22Rv1 (cell line): ENCODE measurements around the gene ITGBL1.

ENCODE experiments used
- H3K27ac ChIP-seq: fragments of 450-650 bp; 2 replicates; pipeline ENCODE4 v1.5.1; 2017
- CTCF ChIP-seq: fragments of 450-650 bp; IDR thresholded peaks from 2 replicates; pipeline ENCODE4 v1.5.1; 2017; ENCODE audit warnings: mild to moderate bottlenecking
- ZFX ChIP-seq: fragments of 450-650 bp; IDR thresholded peaks from 2 replicates; pipeline ENCODE4 v1.6.1; 2017; ENCODE audit warnings: antibody characterized with exemption, borderline replicate concordance

ITGBL1 gene

DNA sequence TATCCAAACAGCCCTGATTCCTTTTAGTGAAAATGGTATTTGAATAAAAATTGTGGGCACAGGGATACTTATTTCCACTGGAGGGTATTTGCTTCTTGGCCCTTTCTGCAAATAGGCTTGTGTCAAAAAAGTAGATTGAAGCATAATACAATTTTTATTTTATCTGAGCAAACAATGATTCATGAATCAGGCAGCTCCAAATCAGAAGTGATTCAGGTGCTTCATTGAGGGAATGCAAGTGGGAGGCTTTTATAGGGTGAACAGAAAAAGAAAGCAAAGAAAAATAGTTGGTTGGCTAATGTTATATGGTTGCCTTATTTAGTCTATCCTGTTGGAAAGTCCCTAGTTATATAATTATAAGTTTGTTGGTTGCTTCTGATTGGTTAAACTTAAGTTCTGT, 117.9 kb downstream of the ITGBL1 start:
- TF ChIP-seq CTCF: no peak
- no peak for TF ChIP-seq ZFX
- no peak overlapping the region for H3K27ac ChIP-seq

DNA sequence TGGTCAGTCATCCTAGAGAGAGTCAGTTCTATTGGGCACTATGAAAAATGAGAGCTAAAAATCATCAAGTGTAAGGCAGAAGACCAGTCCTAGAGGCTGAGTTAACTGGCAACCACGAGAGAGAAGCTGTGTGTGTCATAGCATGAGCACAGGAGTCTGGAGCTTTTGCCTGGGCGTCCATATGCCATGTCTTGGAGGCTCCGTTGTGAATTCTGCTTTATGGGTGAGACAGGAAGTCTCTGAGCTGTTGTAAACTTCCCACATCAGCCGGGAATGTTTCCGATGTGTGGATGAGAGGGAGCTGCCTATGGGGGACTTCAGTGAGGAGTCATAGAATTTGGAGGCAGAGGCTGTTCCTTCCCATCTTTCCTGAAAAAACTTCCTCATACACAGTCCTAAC, 120.0 kb downstream of the ITGBL1 start:
- TF ChIP-seq ZFX (no peak), CTCF (no peak)
- no peak overlapping the region for H3K27ac ChIP-seq

DNA sequence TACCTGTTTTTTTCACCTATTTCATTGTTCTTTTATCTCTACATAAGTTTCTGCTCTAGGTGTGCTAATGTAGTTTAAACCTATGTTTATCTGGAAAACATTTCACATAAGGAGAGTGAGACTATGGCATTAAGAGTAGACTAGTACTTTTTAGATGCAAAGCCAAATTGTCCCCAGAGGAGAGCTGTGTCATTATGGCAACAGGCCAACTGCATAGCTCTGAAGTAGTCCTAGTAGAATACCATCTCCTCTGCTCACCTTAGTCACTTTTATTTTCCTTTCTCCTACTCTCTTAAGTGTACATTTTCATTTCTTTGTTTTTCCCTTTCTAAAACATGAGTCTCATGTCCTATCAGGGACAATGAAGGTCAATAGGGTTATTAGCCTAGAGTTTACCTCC, 123.1 kb downstream of the ITGBL1 start:
- H3K27ac ChIP-seq: no peak overlapping the region
- TF ChIP-seq CTCF (no peak), ZFX (no peak)

DNA sequence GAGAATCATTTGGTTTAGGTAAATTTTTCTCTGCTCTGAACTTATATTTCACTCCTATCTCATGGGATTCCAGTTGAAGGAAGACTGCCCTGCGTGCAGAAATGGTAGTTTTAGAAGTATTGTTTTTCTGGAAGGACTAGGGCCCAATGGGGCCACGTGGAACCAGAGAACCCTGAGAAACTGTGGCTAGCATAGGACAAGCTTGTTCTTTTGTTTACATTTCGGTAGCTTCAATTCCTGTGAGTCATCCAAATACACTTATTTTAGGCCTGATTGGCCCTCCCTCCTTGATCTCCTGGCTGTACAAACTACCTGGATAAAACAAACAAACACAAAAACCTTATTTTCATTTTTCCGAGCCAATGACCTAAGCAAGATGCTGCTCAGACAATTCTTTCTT, 124.0 kb downstream of the ITGBL1 start:
- H3K27ac ChIP-seq: no peak overlapping the region
- TF ChIP-seq CTCF (no peak), ZFX (no peak)

GRCh38 chr13:101576977-101577376, 124.5 kb downstream of the ITGBL1 start:
- no peak overlapping the region for H3K27ac ChIP-seq
- TF ChIP-seq ZFX (no peak), CTCF (no peak)

DNA sequence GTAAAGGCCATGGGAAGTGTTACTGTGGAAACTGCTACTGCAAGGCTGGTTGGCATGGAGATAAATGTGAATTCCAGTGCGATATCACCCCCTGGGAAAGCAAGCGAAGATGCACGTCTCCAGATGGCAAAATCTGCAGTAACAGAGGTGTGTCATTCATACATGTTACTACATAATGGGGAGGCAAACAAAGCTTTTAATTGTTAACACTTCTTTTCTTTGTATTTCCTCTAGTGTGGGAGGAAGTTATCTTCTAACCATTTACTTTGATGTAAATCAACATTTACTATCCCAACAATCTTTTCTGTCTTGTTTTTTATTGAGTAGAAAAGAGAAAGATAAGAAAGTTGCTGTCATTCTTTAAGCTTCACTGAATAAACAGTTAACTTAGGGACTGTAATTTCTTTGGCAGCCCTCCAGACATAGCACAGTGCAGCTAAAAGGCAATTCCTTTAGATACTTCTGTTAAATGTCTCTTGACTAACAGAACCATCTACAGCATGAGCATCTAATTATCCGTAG, 126.9 kb downstream of the ITGBL1 start:
- no peak overlapping the region for H3K27ac ChIP-seq
- TF ChIP-seq ZFX (no peak), CTCF (no peak)

DNA sequence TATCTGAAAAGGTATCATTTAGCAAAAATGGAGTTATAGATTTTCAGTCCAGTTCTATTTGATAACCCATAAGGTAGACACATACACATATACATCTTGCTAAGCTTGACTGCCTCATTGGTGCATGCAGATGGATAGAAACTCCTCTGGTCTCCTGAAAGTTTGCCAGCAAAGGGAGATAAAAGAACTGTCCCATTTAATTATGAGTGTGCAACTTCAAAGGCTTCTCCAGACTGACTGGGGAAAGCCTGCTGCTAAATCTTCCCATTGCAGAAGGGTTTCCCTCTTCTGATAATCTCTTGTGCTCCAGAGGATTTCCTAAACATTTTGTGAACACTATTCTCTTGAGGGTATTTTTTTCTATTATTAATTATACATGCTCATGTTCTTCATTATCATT, 131.9 kb downstream of the ITGBL1 start:
- TF ChIP-seq CTCF: no peak
- no peak overlapping the region for H3K27ac ChIP-seq
